Liver (tissue), 9 donors: Measurements from ENCODE around the gene DCUN1D1. TPM values are rescaled to one million over a fixed set of nuclear protein-coding genes. Genes with fewer than 3 reads are reported as not detected.

Experiments
- DNase-seq: peaks from one replicate; pipeline ENCODE4 v3.0.0-alpha.2; 2017; ENCODE audit warnings: low spot score
- H3K27ac ChIP-seq, 2 donors: one replicate each; pipeline ENCODE4 v1.7.0; 2013; ENCODE audit warnings: inconsistent platforms in 2 of 2, low read length in 2 of 2, control low read depth in 1 of 2, low read depth in 1 of 2, mild to moderate bottlenecking in 1 of 2
- H3K27me3 ChIP-seq, 4 donors: one replicate each; pipeline versions ENCODE4 v1.6.1 to v1.7.0; 2013; ENCODE audit warnings: low read length in 3 of 4, inconsistent platforms in 1 of 4, mild to moderate bottlenecking in 1 of 4, moderate library complexity in 1 of 4; ENCODE audit not compliant: control insufficient read depth in 4 of 4, insufficient read depth in 4 of 4
- H3K36me3 ChIP-seq, 4 donors: one replicate each; pipeline versions ENCODE4 v1.6.1 to v1.7.0; 2013; ENCODE audit warnings: low read length in 3 of 4, mild to moderate bottlenecking in 3 of 4, low read depth in 1 of 4, moderate library complexity in 1 of 4; ENCODE audit not compliant: control insufficient read depth in 4 of 4, insufficient read depth in 3 of 4
- H3K4me1 ChIP-seq, 4 donors: one replicate each; pipeline versions ENCODE4 v1.6.1 to v1.7.0; 2013; ENCODE audit warnings: low read length in 3 of 4, mild to moderate bottlenecking in 3 of 4, moderate library complexity in 1 of 4; ENCODE audit not compliant: control insufficient read depth in 4 of 4, insufficient read depth in 4 of 4
- H3K4me3 ChIP-seq, 3 donors: one replicate each; pipeline versions ENCODE4 v1.6.1 to v1.7.0; 2013; ENCODE audit warnings: low read length in 3 of 3, control low read depth in 1 of 3, low read depth in 1 of 3, mild to moderate bottlenecking in 1 of 3
- H3K9ac ChIP-seq, 2 donors: one replicate each; pipeline ENCODE4 v1.7.0; 2013; ENCODE audit warnings: low read length in 2 of 2, mild to moderate bottlenecking in 2 of 2, moderate library complexity in 2 of 2, control low read depth in 1 of 2, low read depth in 1 of 2
- H3K9me3 ChIP-seq, 4 donors: one replicate each; pipeline versions ENCODE4 v1.6.1 to v1.7.0; 2013; ENCODE audit warnings: low read length in 3 of 4; ENCODE audit not compliant: control insufficient read depth in 4 of 4
- EGR1 ChIP-seq, 2 donors: IDR thresholded peaks; 2 replicates each; pipeline ENCODE4 v1.6.1; 2016 to 2018; ENCODE audit warnings: antibody characterized with exemption in 2 of 2, low read depth in 2 of 2
- FOXA1 ChIP-seq: IDR thresholded peaks from 2 replicates; pipeline ENCODE4 v1.6.1; 2016; ENCODE audit warnings: antibody characterized with exemption
- FOXA2 ChIP-seq: IDR thresholded peaks from 2 replicates; pipeline ENCODE4 v1.6.1; 2016; ENCODE audit warnings: antibody characterized with exemption
- GABPA ChIP-seq, 2 donors: IDR thresholded peaks in 1 of 2; conservative IDR thresholded peaks in 1 of 2; 2 replicates each; pipeline ENCODE4 v1.6.1; 2016; ENCODE audit warnings: antibody characterized with exemption in 2 of 2, mild to moderate bottlenecking in 1 of 2, moderate library complexity in 1 of 2
- HNF4A ChIP-seq, 2 donors: conservative IDR thresholded peaks; 2 replicates each; pipeline ENCODE4 v1.6.1; 2016; ENCODE audit warnings: antibody characterized with exemption in 2 of 2, mild to moderate bottlenecking in 2 of 2
- JUND ChIP-seq, 2 donors: IDR thresholded peaks; 2 replicates each; pipeline ENCODE4 v1.6.1; 2016; ENCODE audit warnings: antibody characterized with exemption in 2 of 2
- NR2F2 ChIP-seq: IDR thresholded peaks from 2 replicates; pipeline ENCODE4 v1.6.1; 2016; ENCODE audit warnings: antibody characterized with exemption
- RAD21 ChIP-seq, 2 donors: IDR thresholded peaks; 2 replicates each; pipeline ENCODE4 v1.6.1; 2016; ENCODE audit warnings: antibody characterized with exemption in 2 of 2, mild to moderate bottlenecking in 2 of 2
- RXRA ChIP-seq, 2 donors: IDR thresholded peaks; 2 replicates each; pipeline ENCODE4 v1.6.1; 2017 to 2018; ENCODE audit warnings: antibody characterized with exemption in 2 of 2, mild to moderate bottlenecking in 1 of 2
- TAF1 ChIP-seq: conservative IDR thresholded peaks from 2 replicates; pipeline ENCODE4 v1.6.1; 2016; ENCODE audit warnings: antibody characterized with exemption, mild to moderate bottlenecking
- YY1 ChIP-seq: IDR thresholded peaks from 2 replicates; pipeline ENCODE4 v1.6.1; 2016; ENCODE audit warnings: antibody characterized with exemption, mild to moderate bottlenecking
- WGBS: extraction: QIAGEN DNeasy Blood & Tissue Kit; methylation state at CpG from one replicate; pipeline ENCODE4 v1.1.7; 2013; 5-methylcytosine and 5-hydroxymethylcytosine counted together
- polyA plus RNA-seq, 2 donors: library from polyadenylated mRNA; stranded (reverse) in 1 of 2; unstranded in 1 of 2; fragments of 200-250 nt in 1 of 2; fragments of >200 nt in 1 of 2; fragmentation: Nextera tagmentation in 1 of 2; extraction: Ambion mirVana in 1 of 2; gene quantifications; one replicate each; pipeline versions ENCODE4 v1.2.1 to v1.2.3, GENCODE V29; 2013 to 2015
- total RNA-seq, 2 donors: library from RNA; depleted of rRNA; stranded (reverse); fragments of >200 nt; gene quantifications; one replicate each; pipeline ENCODE4 v1.2.3, GENCODE V29; 2014
- TF ChIP-seq, protein P1 (sequence below): fragments of 150-350 bp; IDR thresholded peaks from 2 replicates; pipeline ENCODE4 v1.5.1; 2017; ENCODE audit warnings: improper control_type of control experiment, low read depth, low read length; ENCODE audit not compliant: missing input control
- TF ChIP-seq, protein P2 (sequence below): IDR thresholded peaks from 2 replicates; pipeline ENCODE4 v1.6.1; 2016; ENCODE audit warnings: antibody characterized with exemption
- TF ChIP-seq, protein P3 (sequence below): IDR thresholded peaks from 2 replicates; pipeline ENCODE4 v1.6.1; 2016; ENCODE audit warnings: antibody characterized with exemption
- TF ChIP-seq, protein P4 (sequence below): IDR thresholded peaks from 2 replicates; pipeline ENCODE4 v1.6.1; 2016; ENCODE audit warnings: antibody characterized with exemption
- TF ChIP-seq, protein P5 (sequence below): IDR thresholded peaks from 2 replicates; pipeline ENCODE4 v1.6.1; 2016; ENCODE audit warnings: antibody characterized with exemption, mild to moderate bottlenecking
- donor health status: healthy.
- donor health status: healthy.
- donor health status: healthy.
- donor health status: healthy.
- donor health status: healthy.

Gene DCUN1D1
- total and polyA plus RNA-seq, 4 donors, result 9.1 to 56.0 (median 23.5) TPM

DNA sequence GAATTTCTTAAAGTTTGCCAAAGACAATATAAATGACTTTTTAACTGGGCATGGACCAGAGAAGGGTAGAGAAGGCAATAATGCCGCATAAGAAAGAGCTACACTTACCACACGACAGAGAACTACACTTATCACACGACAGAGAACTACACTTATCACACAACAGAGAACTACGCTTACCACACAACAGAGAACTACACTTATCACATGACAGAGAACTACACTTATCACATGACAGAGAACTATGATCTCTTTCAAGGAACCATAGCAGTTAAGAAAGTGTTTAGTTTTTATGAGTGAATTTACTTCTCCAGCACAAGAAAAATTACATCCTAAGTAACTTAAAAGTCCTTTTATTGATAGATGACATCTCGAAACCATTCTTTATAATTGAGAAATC lies 32.0 kb downstream of the DCUN1D1 start:
- Histone ChIP-seq H3K4me3 (no peak overlapping the region), H3K27me3 (no peaks in the 10 kb centered on the region), H3K27ac (no peak overlapping the region), H3K36me3 (peaks cover 2 to 21% (median 12%) of the 10 kb centered on the region in 4 donors), H3K4me1 (peaks cover 0 to 5% (median 1%) of the 10 kb centered on the region in 4 donors), H3K9me3 (no peaks in the 10 kb centered on the region), H3K9ac (no peak overlapping the region)
- TF ChIP-seq NR2F2 (no peak), RXRA (IDR thresholded peaks at IDR 0.05) (no peak), FOXA1 (no peak)
- TF ChIP-seq, protein P1, sequence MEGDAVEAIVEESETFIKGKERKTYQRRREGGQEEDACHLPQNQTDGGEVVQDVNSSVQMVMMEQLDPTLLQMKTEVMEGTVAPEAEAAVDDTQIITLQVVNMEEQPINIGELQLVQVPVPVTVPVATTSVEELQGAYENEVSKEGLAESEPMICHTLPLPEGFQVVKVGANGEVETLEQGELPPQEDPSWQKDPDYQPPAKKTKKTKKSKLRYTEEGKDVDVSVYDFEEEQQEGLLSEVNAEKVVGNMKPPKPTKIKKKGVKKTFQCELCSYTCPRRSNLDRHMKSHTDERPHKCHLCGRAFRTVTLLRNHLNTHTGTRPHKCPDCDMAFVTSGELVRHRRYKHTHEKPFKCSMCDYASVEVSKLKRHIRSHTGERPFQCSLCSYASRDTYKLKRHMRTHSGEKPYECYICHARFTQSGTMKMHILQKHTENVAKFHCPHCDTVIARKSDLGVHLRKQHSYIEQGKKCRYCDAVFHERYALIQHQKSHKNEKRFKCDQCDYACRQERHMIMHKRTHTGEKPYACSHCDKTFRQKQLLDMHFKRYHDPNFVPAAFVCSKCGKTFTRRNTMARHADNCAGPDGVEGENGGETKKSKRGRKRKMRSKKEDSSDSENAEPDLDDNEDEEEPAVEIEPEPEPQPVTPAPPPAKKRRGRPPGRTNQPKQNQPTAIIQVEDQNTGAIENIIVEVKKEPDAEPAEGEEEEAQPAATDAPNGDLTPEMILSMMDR, result no peak
- WGBS, result 93% methylated on average over 5 of the region's 5 CpGs
- DNase-seq, result no peak

DNA sequence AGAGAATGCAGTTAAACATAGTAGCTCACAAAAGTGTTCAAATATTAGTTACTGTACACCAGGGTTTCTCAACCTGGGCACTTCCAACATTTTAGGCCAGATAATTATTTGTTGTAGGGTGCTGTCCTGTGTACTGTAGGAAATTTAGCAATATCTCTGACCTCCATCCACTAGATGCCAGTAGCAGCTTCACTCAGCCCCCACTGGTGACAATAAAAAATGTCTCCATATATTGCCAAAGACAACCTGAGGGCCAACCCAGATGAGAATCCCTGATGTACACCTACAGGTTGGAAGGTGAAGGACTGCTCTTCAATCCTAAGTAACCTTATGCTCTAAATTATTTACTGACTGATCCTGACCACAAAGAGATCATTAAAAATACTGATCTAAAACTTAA lies 32.5 kb downstream of the DCUN1D1 start:
- no peak overlapping the region for H3K27ac ChIP-seq
- DNase-seq, result no peak
- H3K27me3 ChIP-seq, result no peaks in the 10 kb centered on the region
- H3K9ac ChIP-seq, result no peak overlapping the region
- no peak overlapping the region for H3K4me3 ChIP-seq
- H3K36me3 ChIP-seq, result peaks cover 2 to 21% (median 11%) of the 10 kb centered on the region in 4 donors
- no peaks in the 10 kb centered on the region for H3K9me3 ChIP-seq
- TF ChIP-seq FOXA1 (no peak), TAF1 (no peak), NR2F2 (no peak), RAD21 (IDR thresholded peaks at IDR 0.05) (peak; percentile 69 to 77), YY1 (peak; percentile 16), GABPA (IDR thresholded peaks at IDR 0.05 in 1 of 2, conservative IDR thresholded peaks at IDR 0.05 in 1 of 2) (no peak), HNF4A (conservative IDR thresholded peaks at IDR 0.05) (peak; percentile 11 to 45), EGR1 (IDR thresholded peaks at IDR 0.05; ENCODE audit: low read depth in 2 of 2) (no peak), JUND (IDR thresholded peaks at IDR 0.05) (no peak), FOXA2 (no peak), RXRA (IDR thresholded peaks at IDR 0.05) (no peak)
- TF ChIP-seq, protein P2, sequence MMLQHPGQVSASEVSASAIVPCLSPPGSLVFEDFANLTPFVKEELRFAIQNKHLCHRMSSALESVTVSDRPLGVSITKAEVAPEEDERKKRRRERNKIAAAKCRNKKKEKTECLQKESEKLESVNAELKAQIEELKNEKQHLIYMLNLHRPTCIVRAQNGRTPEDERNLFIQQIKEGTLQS, result no peak
- TF ChIP-seq, protein P1, result peak; percentile 10
- TF ChIP-seq, protein P3, sequence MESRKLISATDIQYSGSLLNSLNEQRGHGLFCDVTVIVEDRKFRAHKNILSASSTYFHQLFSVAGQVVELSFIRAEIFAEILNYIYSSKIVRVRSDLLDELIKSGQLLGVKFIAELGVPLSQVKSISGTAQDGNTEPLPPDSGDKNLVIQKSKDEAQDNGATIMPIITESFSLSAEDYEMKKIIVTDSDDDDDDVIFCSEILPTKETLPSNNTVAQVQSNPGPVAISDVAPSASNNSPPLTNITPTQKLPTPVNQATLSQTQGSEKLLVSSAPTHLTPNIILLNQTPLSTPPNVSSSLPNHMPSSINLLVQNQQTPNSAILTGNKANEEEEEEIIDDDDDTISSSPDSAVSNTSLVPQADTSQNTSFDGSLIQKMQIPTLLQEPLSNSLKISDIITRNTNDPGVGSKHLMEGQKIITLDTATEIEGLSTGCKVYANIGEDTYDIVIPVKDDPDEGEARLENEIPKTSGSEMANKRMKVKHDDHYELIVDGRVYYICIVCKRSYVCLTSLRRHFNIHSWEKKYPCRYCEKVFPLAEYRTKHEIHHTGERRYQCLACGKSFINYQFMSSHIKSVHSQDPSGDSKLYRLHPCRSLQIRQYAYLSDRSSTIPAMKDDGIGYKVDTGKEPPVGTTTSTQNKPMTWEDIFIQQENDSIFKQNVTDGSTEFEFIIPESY, result no peak
- TF ChIP-seq, protein P4, sequence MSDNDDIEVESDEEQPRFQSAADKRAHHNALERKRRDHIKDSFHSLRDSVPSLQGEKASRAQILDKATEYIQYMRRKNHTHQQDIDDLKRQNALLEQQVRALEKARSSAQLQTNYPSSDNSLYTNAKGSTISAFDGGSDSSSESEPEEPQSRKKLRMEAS, result no peak
- TF ChIP-seq, protein P5, sequence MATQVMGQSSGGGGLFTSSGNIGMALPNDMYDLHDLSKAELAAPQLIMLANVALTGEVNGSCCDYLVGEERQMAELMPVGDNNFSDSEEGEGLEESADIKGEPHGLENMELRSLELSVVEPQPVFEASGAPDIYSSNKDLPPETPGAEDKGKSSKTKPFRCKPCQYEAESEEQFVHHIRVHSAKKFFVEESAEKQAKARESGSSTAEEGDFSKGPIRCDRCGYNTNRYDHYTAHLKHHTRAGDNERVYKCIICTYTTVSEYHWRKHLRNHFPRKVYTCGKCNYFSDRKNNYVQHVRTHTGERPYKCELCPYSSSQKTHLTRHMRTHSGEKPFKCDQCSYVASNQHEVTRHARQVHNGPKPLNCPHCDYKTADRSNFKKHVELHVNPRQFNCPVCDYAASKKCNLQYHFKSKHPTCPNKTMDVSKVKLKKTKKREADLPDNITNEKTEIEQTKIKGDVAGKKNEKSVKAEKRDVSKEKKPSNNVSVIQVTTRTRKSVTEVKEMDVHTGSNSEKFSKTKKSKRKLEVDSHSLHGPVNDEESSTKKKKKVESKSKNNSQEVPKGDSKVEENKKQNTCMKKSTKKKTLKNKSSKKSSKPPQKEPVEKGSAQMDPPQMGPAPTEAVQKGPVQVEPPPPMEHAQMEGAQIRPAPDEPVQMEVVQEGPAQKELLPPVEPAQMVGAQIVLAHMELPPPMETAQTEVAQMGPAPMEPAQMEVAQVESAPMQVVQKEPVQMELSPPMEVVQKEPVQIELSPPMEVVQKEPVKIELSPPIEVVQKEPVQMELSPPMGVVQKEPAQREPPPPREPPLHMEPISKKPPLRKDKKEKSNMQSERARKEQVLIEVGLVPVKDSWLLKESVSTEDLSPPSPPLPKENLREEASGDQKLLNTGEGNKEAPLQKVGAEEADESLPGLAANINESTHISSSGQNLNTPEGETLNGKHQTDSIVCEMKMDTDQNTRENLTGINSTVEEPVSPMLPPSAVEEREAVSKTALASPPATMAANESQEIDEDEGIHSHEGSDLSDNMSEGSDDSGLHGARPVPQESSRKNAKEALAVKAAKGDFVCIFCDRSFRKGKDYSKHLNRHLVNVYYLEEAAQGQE, result no peak
- peaks cover 0 to 5% (median 1%) of the 10 kb centered on the region in 4 donors for H3K4me1 ChIP-seq
